ENCODE data around the gene FAXDC2.

FAXDC2 gene

DNA sequence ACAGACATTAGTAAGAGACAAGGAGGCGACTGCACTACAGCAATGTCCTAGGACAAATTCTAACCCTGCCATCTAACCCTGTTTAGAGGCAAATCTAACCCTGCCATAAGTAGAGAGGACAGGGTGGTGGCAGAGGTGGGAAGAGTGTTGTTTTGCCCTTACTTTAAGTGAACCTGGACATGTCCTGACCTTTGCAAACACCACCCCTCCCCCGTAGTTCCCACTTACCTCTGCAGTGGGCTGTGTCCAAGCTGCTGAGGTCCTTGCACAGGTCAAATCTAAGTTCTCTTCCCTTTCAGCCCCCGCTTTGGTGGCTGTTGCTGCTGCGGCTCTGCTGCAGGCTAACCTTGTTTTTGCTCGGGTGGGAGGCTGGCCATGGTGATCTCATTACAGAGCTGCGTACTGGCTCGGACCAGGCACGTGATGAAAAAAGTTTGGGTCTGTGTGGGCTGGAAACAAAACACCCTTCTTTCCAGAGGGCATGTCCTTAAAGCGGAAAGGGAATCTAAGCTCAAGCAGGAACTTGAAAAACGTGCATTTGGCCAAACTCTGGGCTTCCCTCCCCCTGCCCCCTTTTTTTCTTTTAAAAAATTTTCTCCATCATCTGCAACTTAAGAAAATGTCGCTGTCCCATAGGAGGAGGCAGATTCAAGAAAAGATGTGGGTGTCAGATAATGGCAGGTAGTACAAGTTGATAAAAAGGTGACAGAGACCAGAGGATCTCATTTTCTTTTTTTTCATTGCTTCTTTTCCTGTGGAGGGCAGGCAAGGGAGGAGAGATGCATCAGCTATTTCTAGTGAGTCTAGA lies at the start of gene FAXDC2:
Gene FAXDC2 (minus strand): TSS at position 349 of the 808 bp plus-strand sequence. CDS start 12,425 bp downstream, outside the sequence.
- DNase-seq (ENCODE audit: low read depth): no peak

DNA sequence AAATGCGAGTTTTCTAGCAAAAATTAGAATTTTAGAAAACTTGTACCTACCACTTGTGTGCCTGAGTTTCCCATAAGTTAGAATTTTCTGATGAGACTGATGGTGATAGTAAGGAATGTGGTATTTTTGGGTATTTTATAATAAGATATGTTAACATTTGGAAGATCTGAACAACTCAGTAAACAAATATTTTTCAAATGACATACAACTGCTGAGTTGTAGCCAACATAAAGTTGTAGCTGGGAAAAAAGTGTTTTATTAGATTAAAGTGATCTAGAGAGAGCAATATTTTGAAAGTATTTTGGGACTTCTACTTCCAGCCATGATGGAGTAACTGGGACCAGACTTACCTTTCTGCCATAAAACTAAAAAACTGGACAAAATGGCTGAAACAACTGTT lies 49.7 kb upstream of the FAXDC2 start:
- DNase-seq (ENCODE audit: low read depth): no peak

- DNase-seq (ENCODE audit: low read depth): no peak
These were observed 48.9 kb upstream of the FAXDC2 start for GRCh38 chr5:154899151-154899816.

- DNase-seq (ENCODE audit: low read depth): no peak
These were observed 47.8 kb upstream of the FAXDC2 start for GRCh38 chr5:154898210-154898609.

GRCh38 chr5:154896562-154897165 lies 46.3 kb upstream of the FAXDC2 start:
- DNase-seq (ENCODE audit: low read depth): no peak

DNA sequence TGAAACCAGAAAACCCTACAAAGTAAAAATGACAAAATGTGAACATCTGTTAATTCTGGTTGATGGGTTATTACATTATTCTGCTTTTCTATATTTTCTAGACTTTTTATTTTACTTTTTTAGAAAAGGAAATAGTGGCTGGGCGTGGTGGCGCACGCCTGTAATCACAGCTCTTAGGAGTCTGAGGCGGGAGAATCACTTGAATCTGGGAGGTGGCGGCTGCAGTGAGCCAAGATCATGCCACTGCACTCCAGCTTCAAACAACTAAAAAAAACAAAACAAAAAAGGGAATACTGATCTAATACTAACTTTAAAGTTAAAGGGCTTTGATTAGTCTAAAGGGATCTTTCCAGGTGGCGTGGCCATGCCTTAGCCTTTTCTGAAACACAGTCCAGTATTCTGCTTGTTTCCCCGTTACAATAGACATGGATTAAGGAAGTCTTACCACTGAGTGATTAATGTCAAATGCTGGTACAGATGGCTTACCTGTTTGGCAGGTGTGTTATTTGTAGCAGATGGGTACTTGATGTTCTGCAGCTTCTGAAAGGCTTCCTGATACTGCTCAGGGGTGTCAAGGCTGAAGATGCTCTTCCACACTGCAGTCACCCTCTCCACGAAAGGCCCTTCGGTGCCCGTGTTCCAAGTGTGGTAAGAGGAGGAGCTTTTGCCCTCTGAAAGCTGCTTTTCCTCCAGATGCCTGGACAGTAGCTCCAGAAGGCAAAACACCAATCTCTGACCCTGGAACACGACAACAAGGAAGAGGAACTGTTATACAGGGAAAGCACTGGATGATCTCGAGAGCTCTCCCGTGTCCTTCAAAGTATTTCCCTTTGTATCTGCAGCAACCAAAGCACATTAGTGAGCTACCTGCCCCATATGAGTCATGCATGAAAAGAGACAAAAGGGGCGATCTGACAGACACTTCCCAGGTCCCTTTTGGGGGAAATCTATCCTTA lies 45.5 kb upstream of the FAXDC2 start:
- no peak for DNase-seq (ENCODE audit: low read depth)

DNA sequence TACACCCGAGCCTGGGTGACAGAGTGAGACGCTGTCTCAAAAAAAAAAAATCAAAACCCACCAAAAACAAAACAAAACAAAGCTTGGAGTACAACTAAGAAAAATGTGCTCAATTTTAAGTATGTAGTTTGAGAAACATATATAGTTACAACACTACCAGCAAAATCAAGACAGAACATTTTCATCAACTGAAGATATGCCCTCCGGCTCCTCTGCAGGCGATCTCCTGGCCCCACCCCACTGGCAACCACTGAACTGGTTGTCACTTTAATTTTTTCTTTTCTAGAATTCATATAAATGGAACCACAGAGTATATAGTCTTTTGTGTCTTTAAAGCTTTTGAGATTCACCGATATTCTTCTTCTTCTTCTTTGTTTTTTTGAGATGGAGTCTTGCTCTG lies 43.0 kb upstream of the FAXDC2 start:
- DNase-seq (ENCODE audit: low read depth): no peak

- no peak for DNase-seq (ENCODE audit: low read depth)
These were observed 42.0 kb upstream of the FAXDC2 start for GRCh38 chr5:154892369-154892771.

- DNase-seq (ENCODE audit: low read depth): no peak
These were observed 35.0 kb upstream of the FAXDC2 start for GRCh38 chr5:154885439-154885838.

DNA sequence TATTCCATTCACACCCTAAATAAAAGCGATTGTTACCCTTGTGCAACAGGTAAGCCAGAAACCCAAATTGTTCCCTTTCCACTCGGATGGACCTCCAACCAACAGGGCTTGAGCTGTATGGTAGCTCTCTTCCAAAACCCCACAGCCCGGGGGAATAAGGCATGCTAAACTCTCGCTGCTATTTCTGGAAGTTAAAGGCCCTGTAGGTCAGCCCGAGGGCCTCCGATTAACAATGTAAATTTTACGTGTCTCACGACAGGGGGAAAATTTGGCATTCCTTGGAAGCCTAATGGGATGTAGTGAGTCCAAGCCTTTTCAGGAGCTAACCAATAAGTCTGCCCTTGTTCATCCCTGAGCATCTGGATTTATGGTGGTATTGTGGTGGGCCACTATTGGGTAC lies 34.0 kb upstream of the FAXDC2 start:
- DNase-seq (ENCODE audit: low read depth): no peak

DNA sequence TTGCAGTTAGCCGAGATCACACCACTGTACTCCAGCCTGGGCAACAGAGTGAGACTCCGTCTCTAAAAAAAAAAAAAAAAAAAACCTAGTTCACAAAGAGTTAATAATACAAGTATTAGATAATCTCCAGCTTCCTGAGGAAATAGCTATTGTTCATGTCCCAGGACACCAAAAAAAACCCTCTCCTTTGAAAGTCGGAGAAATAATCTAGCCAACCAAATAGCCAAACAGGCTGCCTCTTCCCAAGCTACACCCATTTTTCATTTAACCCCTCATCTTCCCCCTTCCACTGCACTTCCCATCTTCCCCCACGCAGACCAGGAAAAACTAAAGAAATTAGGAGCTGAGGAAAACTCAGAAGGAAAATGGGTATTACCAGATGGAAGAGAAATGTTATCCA lies 31.6 kb upstream of the FAXDC2 start:
- no peak for DNase-seq (ENCODE audit: low read depth)

GRCh38 chr5:154878642-154879335 lies 28.4 kb upstream of the FAXDC2 start:
- DNase-seq (ENCODE audit: low read depth): no peak

DNA sequence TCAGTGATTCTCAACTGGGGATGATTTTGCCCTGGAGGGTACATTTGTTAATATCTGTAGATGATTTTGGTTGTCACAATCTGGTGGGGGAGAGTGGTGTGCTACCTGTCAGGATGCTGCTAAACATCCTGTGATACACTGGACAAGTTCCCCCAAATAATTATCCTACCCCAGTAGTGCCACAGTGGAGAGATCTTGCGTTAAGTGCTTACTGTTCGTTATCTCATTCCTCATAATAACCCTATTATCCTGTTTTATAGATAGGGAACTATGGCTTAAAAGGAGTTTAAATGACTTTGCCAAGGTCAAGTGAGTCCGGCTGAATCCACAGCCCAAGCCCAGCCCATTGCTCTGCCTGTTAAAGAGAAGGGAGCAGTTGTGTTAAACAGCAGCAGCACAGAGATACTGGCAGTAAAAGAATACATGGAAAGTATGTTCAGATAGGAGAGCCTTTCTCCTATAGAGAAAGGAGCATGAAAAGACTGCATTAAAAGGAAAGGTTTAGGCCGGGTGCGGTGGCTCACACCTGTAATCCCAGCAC lies 23.5 kb upstream of the FAXDC2 start:
- DNase-seq (ENCODE audit: low read depth): no peak

DNA sequence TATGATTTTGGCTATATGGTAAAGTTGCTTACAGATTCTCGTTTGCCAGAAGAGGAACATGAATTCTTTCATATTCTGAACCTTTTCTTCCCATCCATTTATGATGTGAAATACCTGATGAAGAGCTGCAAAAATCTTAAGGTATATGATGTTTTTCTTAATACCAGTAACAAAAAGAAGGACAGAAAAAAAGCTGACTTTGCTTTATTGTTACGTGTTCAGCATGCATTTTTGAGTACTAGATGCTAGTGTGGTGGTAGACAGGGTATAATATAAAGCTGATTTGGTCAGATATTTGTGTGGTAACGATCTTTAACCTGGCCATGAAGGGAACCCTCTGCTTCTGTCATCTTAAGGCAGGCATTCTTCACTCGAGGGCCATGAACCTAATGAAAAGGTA lies 21.3 kb upstream of the FAXDC2 start:
- DNase-seq (ENCODE audit: low read depth): no peak

DNA sequence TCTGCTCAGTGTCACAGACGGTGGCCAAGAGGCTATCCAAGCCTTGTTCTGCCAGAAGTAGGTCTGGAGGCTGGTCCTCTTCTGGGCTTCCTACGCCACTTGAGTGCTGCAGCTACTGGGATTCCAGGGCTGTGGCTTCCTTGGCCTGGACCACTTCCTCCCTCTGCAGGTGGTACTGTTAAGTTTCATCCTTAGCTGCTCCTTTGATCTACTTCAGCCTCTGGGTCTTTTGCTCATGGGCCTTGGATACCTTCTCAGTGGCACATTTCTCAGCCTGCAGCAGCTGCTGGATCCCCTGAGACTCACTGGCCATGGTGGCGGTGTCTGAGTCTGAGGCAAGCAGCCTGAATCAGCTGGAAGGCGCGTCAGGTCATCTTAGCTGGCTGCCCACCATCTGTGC lies 18.3 kb upstream of the FAXDC2 start:
- DNase-seq (ENCODE audit: low read depth): no peak

DNA sequence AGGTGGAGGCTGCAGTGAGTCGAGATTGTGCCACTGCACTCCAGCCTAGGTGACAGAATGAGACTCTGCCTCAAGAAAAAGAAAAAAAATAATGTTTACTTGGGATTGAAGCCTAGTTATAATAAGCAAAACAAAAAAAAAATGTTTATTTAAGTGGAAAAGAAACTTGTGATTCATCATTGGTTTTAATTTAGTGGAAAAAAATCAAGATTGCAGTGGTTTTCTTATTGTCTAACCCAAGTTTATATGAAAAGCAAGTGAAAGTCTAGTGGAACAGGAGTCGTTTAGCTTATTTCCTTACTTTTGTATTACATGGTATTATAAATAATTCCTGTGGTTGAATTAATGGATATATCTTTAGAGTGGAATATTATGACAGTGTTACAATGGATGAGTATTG lies 16.4 kb upstream of the FAXDC2 start:
- no peak for DNase-seq (ENCODE audit: low read depth)

DNA sequence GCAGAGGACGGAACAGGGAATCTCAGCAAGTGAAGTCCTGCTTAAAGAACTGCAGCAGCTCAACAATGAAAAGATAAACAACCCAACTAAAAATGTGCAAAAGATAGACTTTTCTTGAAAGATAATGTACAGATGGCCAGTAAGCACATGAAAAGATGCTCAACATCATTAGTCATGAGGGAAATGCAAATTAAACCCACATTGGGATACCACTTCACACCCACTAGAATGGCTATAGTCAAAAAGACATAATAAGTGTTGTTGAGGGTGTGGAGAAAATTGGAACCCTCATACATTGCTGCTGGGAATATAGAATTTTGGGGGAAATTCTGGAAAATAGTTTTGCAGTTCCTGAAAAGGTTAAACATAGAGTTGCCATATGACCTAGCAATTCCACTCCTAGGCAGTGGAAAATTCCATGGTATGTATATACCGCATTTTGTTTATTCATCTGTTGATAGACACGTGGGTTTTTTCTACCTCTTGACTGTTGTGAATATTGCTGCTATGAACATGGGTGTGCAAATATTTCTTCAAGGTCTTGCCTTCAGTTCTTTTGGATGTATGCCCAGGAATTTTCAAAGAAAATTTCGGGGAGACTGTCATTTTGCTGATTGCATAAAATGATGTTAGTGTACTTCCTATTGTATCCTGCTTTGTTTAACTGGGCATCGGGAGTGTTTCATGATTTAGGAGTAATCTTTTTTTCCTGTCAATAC lies 15.2 kb upstream of the FAXDC2 start:
- DNase-seq (ENCODE audit: low read depth): no peak

DNA sequence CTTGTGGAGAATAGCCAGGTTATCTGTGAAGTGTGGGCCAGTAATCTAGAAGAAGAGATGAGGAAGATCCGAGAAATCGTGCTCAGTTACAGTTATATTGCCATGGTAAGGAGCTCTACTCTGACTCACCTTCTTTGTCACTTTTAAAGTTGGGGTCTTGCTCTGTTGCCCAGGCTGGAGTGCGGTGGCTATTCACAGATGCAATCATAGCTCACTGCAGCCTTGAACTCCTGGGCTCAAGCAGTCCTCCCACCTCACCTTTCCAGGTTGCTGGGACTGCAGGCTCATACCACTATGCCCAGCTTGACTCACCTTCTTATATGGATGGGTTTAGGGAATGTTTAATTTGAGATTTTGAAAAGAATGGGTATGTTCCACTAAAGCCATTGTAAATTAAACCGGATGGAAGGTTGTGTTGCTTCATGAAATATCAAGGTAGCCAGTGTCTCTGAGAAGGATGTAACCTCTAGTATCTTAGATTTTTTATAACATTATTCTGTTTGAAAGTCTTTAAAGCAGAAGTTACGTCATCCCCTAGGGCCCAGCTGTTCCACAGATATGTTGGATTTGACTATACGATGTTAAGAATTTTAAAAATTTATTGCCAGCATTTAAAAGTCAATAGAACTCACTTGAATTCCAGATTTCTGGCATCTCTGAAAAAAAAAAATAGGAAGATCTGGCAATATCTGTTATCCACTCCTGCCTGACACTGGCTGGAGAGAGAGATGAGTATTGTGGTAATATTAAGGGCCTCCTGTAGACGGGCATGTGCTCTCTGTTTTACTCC lies 13.1 kb upstream of the FAXDC2 start:
- no peak for DNase-seq (ENCODE audit: low read depth)

DNA sequence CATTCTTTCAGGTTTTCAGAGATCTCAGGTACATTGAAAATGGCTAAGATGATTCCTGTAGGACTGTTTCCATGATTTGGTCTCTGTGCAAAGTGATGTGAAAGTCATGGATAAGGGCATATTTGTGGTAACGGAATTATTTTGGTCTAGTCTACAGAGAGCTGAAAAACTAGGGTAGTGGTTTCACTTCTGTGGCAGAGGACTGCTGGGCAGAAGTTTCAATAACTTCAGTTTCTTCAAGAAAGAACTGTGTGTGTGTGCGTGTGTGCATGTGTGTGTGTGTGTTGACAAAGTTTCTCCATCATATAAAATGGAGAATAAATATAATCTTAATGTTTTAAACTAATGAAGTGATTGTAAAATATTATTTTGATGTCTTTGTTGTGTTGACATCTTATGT lies 12.4 kb upstream of the FAXDC2 start:
- DNase-seq (ENCODE audit: low read depth): no peak

- DNase-seq (ENCODE audit: low read depth): no peak
These were observed 11.5 kb upstream of the FAXDC2 start for GRCh38 chr5:154861946-154862345.

Data from T-helper 22 cell (primary cell).